Activated CD4-positive, alpha-beta T cell treated with anti-CD3 and anti-CD28 coated beads, Interleukin-2, Interleukin-6, amounts not matched to agents 100 ng/mL and 50 ng/mL, durations not matched to agents 16 hours and 8 hours (primary cell): Measurements from ENCODE around the gene AOPEP.

Experiments used
- DNase-seq: peaks from one replicate; pipeline ENCODE4 v3.0.0-alpha.2; 2020

AOPEP gene, protein sequence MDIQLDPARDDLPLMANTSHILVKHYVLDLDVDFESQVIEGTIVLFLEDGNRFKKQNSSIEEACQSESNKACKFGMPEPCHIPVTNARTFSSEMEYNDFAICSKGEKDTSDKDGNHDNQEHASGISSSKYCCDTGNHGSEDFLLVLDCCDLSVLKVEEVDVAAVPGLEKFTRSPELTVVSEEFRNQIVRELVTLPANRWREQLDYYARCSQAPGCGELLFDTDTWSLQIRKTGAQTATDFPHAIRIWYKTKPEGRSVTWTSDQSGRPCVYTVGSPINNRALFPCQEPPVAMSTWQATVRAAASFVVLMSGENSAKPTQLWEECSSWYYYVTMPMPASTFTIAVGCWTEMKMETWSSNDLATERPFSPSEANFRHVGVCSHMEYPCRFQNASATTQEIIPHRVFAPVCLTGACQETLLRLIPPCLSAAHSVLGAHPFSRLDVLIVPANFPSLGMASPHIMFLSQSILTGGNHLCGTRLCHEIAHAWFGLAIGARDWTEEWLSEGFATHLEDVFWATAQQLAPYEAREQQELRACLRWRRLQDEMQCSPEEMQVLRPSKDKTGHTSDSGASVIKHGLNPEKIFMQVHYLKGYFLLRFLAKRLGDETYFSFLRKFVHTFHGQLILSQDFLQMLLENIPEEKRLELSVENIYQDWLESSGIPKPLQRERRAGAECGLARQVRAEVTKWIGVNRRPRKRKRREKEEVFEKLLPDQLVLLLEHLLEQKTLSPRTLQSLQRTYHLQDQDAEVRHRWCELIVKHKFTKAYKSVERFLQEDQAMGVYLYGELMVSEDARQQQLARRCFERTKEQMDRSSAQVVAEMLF

DNA sequence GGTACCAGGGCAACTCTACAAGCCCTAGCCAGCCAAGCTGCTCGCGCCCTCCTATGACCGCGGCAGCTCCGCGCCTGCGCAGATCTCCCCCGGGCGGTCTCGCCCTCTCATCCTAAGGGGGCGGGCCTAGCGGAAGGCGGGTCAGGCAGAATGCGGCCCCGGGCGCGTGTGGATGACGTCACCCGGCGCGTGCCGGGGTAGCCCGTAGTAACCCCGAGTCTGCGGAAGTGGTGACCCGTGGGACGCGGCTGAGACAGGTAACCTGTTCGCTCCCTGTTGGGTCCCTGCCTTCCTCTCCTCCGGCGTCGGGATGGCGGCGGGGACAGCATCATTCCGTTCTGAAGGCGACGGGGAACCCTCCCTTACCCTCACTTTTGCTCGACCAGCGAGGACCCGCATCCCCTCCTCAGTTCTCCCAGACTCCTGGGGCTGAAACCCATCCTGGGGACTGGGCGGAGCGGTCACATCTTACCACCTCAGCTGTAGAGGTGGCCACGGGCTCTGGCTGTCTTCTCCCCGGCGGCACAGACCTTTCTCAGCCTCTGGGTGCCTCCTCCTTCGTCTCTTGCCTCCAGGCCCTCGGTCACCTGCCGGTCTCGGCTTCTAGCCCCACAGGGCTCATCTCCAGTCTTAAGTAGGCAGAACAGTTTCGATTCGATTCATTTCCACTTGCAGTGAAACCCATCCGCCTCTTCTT, at the start of gene AOPEP:
AOPEP (plus strand) TSS at position 205 of the 697 bp plus-strand sequence. CDS start 33,085 bp downstream, outside the sequence.
- peak; percentile 99 for DNase-seq

DNA sequence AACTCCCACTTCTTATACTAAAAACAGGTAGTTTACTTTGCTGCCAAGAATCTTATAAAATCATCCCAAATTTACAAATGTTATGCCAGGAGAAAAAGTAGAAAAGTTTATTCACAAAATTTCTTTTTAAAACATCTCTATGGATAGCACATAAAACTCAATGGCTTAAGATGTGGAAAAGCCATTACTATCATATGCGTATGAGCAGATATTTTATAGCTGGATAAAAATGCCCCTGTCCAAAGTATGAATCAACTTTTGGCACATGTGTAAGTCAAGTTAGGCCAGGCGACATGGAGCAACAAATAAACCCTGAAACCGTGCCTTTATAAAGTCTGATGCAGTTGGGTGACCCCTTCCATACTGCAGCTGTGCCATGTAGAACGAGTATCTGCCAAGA, 48.6 kb upstream of the AOPEP start:
- no peak for DNase-seq

- DNase-seq = no peak
Observed at GRCh38 chr9:94679587-94679986, 46.9 kb upstream of the AOPEP start.

- DNase-seq = no peak
Observed at GRCh38 chr9:94680020-94680419, 46.5 kb upstream of the AOPEP start.

DNA sequence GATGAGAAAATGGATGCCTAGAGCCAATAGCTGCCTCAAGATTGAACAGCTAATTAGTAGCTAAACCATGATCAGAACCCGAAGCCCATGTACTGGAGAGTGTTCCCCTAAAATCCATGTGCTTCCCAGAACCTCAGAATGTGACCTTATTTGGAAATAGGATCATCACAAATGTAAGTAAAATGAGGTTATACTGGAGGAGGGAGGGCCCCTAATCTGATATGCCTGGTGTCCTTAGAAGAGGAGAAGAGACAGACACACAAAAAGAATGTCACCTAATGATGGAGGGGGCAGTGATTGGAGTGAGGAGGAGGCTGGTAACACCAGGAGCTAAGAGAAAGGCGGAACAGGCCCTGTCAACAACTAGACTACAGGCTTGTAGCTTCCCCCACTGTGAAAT, 45.9 kb upstream of the AOPEP start:
- no peak for DNase-seq

GRCh38 chr9:94681508-94681907, 45.0 kb upstream of the AOPEP start:
- DNase-seq = peak; percentile 75

- DNase-seq = no peak
Observed at GRCh38 chr9:94685359-94685758, 41.1 kb upstream of the AOPEP start.

DNA sequence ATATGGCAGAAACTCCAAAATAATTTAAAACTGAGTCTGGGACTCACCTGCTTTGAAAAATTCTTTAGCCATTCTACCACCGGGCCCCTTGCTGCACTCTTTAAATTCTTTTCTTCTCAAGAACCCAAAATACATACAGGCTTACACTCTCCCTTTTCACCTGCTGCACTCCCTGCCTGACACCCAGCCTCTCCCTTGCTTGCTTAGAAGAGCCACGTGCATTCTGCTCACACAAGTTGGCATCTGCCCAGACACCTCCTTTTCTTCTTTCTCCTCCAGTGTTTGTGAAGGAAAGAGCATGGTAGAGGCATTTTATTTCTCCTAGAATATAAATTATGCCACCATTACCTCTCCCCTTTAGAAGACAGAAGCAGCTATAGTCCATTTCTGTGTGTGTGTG, 39.0 kb upstream of the AOPEP start:
- no peak for DNase-seq

DNA sequence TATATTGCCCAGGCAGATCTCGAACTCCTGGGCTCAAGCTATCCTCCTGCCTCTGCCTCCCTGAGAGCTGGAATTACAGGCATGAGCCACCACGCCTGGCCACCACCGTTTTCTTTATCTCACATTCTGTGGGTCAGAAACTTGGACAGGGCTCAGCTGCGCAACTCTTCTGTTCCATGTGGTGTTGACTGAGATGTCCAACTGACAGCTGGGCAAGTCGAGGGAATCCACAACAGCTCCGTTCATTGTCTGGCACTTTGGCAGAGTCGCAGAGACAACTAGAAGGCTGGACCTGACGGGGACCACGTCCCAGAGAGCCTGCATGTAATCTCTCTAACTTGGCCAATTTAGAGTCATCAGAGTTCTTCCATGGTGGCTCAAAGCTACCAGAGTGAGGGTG, 36.2 kb upstream of the AOPEP start:
- DNase-seq = no peak

DNA sequence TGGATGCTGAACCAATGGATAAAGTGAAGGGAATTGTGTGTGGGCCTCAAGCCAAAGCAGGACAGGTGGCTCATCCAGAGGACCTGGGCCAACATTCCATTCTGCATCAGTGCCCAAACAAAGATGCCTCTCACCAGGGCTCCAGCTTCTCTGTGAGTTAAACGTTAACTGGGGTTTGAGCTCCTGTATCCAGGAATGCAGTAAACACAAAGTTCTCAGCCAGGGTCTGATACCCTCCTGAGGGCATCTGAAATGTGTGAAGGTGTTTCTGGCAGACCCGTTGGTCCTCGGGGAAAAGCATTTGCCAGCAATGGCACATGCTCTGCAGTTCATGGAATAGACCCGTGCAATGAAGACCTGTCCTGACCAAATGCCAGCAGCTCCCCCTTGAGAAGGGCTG, 33.9 kb upstream of the AOPEP start:
- no peak for DNase-seq

- no peak for DNase-seq
Observed at GRCh38 chr9:94693485-94694204, 32.9 kb upstream of the AOPEP start.

GRCh38 chr9:94696545-94696944, 30.0 kb upstream of the AOPEP start:
- DNase-seq = no peak

GRCh38 chr9:94697972-94698581, 28.4 kb upstream of the AOPEP start:
- no peak for DNase-seq

GRCh38 chr9:94699715-94700373, 26.7 kb upstream of the AOPEP start:
- no peak for DNase-seq

DNA sequence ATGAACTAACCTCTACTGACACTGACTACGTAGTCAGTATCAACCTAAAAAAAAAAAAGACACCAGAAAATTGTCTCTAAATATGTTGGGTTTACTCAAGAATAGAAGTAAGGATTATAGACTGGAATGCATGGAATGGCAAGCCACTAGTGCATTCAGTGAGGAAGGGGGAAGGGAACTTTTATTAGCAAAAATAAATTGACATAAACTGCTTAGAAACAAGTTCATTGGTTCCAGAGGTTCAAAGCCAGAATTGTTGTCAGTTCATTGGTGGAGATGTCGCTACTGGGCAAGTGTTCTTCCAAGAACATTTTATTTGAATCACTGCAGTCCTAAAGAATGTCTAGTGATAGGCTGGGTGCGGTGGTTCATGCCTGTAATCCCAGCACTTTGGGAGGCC, 26.1 kb upstream of the AOPEP start:
- no peak for DNase-seq

DNA sequence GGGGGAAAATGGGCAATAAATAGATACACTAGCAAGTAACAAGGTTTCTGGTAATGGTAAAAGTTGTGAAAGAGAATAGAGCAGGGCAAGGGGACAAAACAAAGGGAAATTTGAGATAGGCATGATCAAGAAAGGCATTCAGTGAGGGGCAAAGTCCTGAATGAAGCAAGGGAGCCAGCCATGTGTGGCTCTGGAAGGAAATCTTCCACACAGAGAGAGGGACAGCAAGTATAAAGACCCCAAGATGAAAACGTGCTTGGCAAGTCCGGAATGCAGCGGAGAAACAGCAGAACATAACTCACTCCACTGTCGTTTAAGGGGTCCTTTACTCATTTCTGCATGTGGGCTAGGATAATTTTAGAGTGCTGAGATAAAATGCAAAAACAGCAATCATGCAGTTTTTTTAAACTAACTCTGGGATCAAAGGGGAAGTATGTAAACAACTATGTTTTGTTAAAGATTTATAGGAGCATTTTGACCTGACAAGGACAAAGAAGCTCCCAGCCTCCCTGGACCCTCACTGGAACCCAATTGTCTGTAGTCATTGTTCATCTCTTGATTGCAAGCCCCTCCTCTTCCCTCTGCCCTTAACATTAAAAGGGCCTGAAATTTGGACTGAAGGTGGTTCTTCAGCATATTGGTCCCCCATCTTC, 22.9 kb upstream of the AOPEP start:
- no peak for DNase-seq

DNA sequence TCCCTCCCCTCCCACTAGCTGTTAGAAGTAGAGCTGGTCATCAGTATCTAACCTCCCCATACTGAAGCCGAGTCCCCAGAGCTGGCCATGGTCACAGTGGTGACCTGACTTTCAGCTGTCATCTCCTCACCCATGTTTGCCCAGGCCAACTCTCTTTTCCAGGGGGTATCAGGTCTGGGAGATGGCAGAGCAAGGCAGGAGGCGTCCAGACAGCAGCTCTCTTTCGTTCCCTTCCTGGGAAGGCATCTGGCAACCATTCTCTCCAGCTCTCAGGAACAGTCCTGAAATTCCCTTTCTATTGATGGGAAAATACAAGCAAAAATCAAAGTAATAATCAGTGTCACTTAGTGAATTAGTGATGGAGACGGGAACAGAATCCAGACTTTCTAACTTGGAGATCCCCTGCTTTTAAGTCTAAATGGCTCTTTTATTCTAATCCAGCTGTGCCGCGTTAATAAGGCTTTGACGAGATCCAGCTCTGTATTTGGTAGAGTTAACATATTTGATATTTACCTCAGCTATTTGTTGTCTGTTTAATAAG, 21.3 kb upstream of the AOPEP start:
- no peak for DNase-seq

- DNase-seq = no peak
Observed at GRCh38 chr9:94706922-94707321, 19.6 kb upstream of the AOPEP start.

- no peak for DNase-seq
Observed at GRCh38 chr9:94713436-94714215, 12.9 kb upstream of the AOPEP start.

DNA sequence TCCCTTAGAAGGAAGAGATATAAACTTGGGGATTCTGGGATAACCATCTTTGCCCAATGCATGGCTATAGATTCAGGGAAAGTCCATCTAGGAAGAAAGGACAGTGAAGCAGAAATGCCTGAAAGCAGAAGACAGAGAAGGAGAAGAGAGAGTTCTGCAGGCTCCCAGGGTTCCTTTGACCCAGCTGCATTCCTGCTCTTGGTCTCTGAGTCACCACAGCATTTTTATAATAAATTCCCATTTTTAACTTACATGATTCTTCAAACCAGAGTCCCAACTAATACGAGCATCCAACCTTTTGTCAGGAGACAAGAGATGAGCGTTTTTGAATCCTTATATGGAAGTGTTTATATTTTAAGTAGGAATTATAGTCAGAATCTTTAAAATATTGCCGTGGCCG, 12.0 kb upstream of the AOPEP start:
- DNase-seq = no peak
